HepG2 (cell line): Measurements from ENCODE around the gene AP3D1. TPM values are rescaled to one million over a fixed set of nuclear protein-coding genes. Genes with fewer than 3 reads are reported as not detected.

Source experiments
- ARID2 ChIP-seq: sonication (generic); formaldehyde crosslinking; IDR thresholded peaks from 2 replicates; pipeline ENCODE4 v1.8.1; 2022; ENCODE audit warnings: mild to moderate bottlenecking, missing genetic modification reagents, borderline replicate concordance
- ATF7 ChIP-seq, 2 experiments: fragments of 450-650 bp in 1 of 2; sonication (generic) in 1 of 2; formaldehyde crosslinking in 1 of 2; IDR thresholded peaks; 2 replicates each; pipeline versions ENCODE4 v1.4.0 to v1.6.1; 2016 to 2020; ENCODE audit warnings: antibody characterized with exemption in 1 of 2, mild to moderate bottlenecking in 1 of 2, missing genetic modification reagents in 1 of 2
- DMTF1 ChIP-seq: sonication (generic); formaldehyde crosslinking; IDR thresholded peaks from 2 replicates; pipeline ENCODE4 v1.4.0; 2020; ENCODE audit warnings: mild to moderate bottlenecking, missing genetic modification reagents
- FOXM1 ChIP-seq: sonication (generic); formaldehyde crosslinking; IDR thresholded peaks from 2 replicates; pipeline ENCODE4 v1.5.0; 2020; ENCODE audit warnings: missing genetic modification reagents
- HDAC2 ChIP-seq: sonication (generic); formaldehyde crosslinking; IDR thresholded peaks from 2 replicates; pipeline ENCODE4 v1.4.0; 2020; ENCODE audit warnings: missing genetic modification reagents
- MAFG ChIP-seq: sonication (generic); formaldehyde crosslinking; IDR thresholded peaks from 2 replicates; pipeline ENCODE4 v1.5.1; 2020; ENCODE audit warnings: mild to moderate bottlenecking, missing genetic modification reagents
- MATR3 ChIP-seq: sonication (generic); formaldehyde crosslinking; IDR thresholded peaks from 2 replicates; pipeline ENCODE4 v1.4.0; 2020; ENCODE audit warnings: missing genetic modification reagents
- MYC ChIP-seq: sonication (generic); formaldehyde crosslinking; IDR thresholded peaks from 2 replicates; pipeline ENCODE4 v1.9.0; 2021; ENCODE audit warnings: missing genetic modification reagents, borderline replicate concordance
- NCOA2 ChIP-seq: sonication (generic); formaldehyde crosslinking; IDR thresholded peaks from 2 replicates; pipeline ENCODE4 v1.8.0; 2022; ENCODE audit warnings: inconsistent platforms
- NFE2L2 ChIP-seq: fragments of 150-350 bp; IDR thresholded peaks from 2 replicates; pipeline ENCODE4 v1.6.1; 2014; ENCODE audit warnings: low read length
- RELA ChIP-seq: sonication (generic); formaldehyde crosslinking; IDR thresholded peaks from 2 replicates; pipeline ENCODE4 v1.4.0; 2020; ENCODE audit warnings: missing genetic modification reagents
- SP1 ChIP-seq, 2 experiments: fragments of 450-650 bp in 1 of 2; sonication (generic) in 1 of 2; formaldehyde crosslinking in 1 of 2; IDR thresholded peaks; 2 replicates each; pipeline versions ENCODE4 v1.4.0 to v1.6.1; 2016 to 2020; ENCODE audit warnings: missing genetic modification reagents in 1 of 2
- SUZ12 ChIP-seq: fragments of 150-350 bp; IDR thresholded peaks from 2 replicates; pipeline ENCODE4 v1.6.1; 2014; ENCODE audit warnings: low read depth, low read length
- ZBTB3 ChIP-seq: sonication (generic); formaldehyde crosslinking; IDR thresholded peaks from 2 replicates; pipeline ENCODE4 v1.4.0; 2020; ENCODE audit warnings: low read depth, mild to moderate bottlenecking, moderate library complexity, missing genetic modification reagents, borderline replicate concordance
- ZMAT3 ChIP-seq: sonication (generic); formaldehyde crosslinking; conservative IDR thresholded peaks from 2 replicates; pipeline ENCODE4 v1.7.0; 2021; ENCODE audit warnings: missing genetic modification reagents
- ZNF180 ChIP-seq: sonication (generic); formaldehyde crosslinking; IDR thresholded peaks from 2 replicates; pipeline ENCODE4 v1.4.0; 2020; ENCODE audit warnings: low read depth, missing genetic modification reagents, borderline replicate concordance
- ZNF331 ChIP-seq: sonication (generic); formaldehyde crosslinking; IDR thresholded peaks from 2 replicates; pipeline ENCODE4 v1.4.0; 2020; ENCODE audit warnings: missing genetic modification reagents
- ZNF441 ChIP-seq: sonication (generic); formaldehyde crosslinking; IDR thresholded peaks from 2 replicates; pipeline ENCODE4 v1.7.0; 2021; ENCODE audit warnings: missing genetic modification reagents, borderline replicate concordance
- ZNF446 ChIP-seq: sonication (generic); formaldehyde crosslinking; IDR thresholded peaks from 2 replicates; pipeline ENCODE4 v1.5.0; 2020; ENCODE audit warnings: mild to moderate bottlenecking, missing genetic modification reagents
- ZNF567 ChIP-seq: sonication (generic); formaldehyde crosslinking; IDR thresholded peaks from 2 replicates; pipeline ENCODE4 v1.8.1; 2023; ENCODE audit warnings: mild to moderate bottlenecking, missing genetic modification reagents, borderline replicate concordance
- ZNF639 ChIP-seq: conservative IDR thresholded peaks from 2 replicates; pipeline ENCODE4 v1.6.1; 2018; ENCODE audit warnings: missing genetic modification reagents
- ZZZ3 ChIP-seq: sonication (generic); formaldehyde crosslinking; IDR thresholded peaks from 2 replicates; pipeline ENCODE4 v1.4.0; 2020; ENCODE audit warnings: missing genetic modification reagents, mild to moderate bottlenecking, borderline replicate concordance
- polyA plus RNA-seq, 8 experiments: library from polyadenylated mRNA; depleted of rRNA in 3 of 8; stranded (reverse) in 7 of 8; unstranded in 1 of 8; fragments of >200 nt; fragmentation: Illumina TruSeq in 4 of 8; extraction: Trizol in 4 of 8; gene quantifications; 2 replicates each; pipeline versions ENCODE4 v1.2.1 to v1.2.3, GENCODE V29; 2011 to 2016; ENCODE audit warnings: low read depth in 4 of 8, missing spikeins in 1 of 8, mixed read lengths in 1 of 8; ENCODE audit not compliant: insufficient read depth in 1 of 8
- total RNA-seq, 5 experiments: library from RNA; depleted of rRNA; stranded (reverse); fragments of >200 nt; fragmentation: Illumina TruSeq; extraction: Trizol; gene quantifications; 2 replicates each; pipeline ENCODE4 v1.2.3, GENCODE V29; 2016; ENCODE audit warnings: low read depth in 1 of 5
- TF ChIP-seq, protein P1 (sequence below): sonication (generic); formaldehyde crosslinking; IDR thresholded peaks from 2 replicates; pipeline ENCODE4 v1.9.0; 2021; ENCODE audit warnings: missing genetic modification reagents, mild to moderate bottlenecking, borderline replicate concordance
- TF ChIP-seq, protein P2 (sequence below): sonication (generic); formaldehyde crosslinking; IDR thresholded peaks from 2 replicates; pipeline ENCODE4 v1.8.1; 2022; ENCODE audit warnings: mild to moderate bottlenecking, missing genetic modification reagents

The AP3D1 gene
- total and polyA plus RNA-seq, 2 of the 13 experiments (the other 11 are each of a cell fraction or from before 2014, with no cell fraction given): 68.0 to 82.6 TPM

- TF ChIP-seq ZNF567 (CRISPR knock-in tag) (no peak; the same call in 1 of the 2 replicates), NFE2L2 (no peak), SUZ12 (no peak), HDAC2 (CRISPR knock-in tag) (no peak; the same call in none of the 2 replicates), MAFG (CRISPR knock-in tag) (no peak), NCOA2 (CRISPR knock-in tag) (peak; percentile 59; the same call in 1 of the 2 replicates), DMTF1 (CRISPR knock-in tag) (no peak), ZMAT3 (CRISPR knock-in tag) (0 out of 2 replicates have a peak, but pooled peaks have one; percentile 20), MYC (CRISPR knock-in tag) (peak; percentile 95), ZBTB3 (CRISPR knock-in tag) (no peak; the same call in 1 of the 2 replicates), ZNF180 (CRISPR knock-in tag) (no peak), SP1 (IDR thresholded peaks at IDR 0.05) (no peak), SP1 (CRISPR knock-in tag; IDR thresholded peaks at IDR 0.05) (peak; percentile 60), ZNF639 (CRISPR knock-in tag) (no peak; the same call in 1 of the 2 replicates), ARID2 (peak; percentile 70; the same call in 1 of the 2 replicates), RELA (peak; percentile 49; the same call in 1 of the 2 replicates), ZNF331 (CRISPR knock-in tag) (no peak), ZNF446 (CRISPR knock-in tag) (0 out of 2 replicates have a peak, but pooled peaks have one; percentile 50), FOXM1 (no peak), MATR3 (CRISPR knock-in tag) (no peak), ATF7 (IDR thresholded peaks at IDR 0.05) (no peak), ATF7 (CRISPR knock-in tag; IDR thresholded peaks at IDR 0.05) (no peak; the same call in 1 of the 2 replicates), ZZZ3 (CRISPR knock-in tag) (peak; percentile 79), ZNF441 (CRISPR knock-in tag) (no peak; the same call in 1 of the 2 replicates)
- TF ChIP-seq, protein P1, sequence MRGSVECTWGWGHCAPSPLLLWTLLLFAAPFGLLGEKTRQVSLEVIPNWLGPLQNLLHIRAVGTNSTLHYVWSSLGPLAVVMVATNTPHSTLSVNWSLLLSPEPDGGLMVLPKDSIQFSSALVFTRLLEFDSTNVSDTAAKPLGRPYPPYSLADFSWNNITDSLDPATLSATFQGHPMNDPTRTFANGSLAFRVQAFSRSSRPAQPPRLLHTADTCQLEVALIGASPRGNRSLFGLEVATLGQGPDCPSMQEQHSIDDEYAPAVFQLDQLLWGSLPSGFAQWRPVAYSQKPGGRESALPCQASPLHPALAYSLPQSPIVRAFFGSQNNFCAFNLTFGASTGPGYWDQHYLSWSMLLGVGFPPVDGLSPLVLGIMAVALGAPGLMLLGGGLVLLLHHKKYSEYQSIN (CRISPR knock-in tag): no peak
- TF ChIP-seq, protein P2, sequence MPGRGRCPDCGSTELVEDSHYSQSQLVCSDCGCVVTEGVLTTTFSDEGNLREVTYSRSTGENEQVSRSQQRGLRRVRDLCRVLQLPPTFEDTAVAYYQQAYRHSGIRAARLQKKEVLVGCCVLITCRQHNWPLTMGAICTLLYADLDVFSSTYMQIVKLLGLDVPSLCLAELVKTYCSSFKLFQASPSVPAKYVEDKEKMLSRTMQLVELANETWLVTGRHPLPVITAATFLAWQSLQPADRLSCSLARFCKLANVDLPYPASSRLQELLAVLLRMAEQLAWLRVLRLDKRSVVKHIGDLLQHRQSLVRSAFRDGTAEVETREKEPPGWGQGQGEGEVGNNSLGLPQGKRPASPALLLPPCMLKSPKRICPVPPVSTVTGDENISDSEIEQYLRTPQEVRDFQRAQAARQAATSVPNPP: no peak
Measured at GRCh38 chr19:2059422-2060201, 91.8 kb downstream of the AP3D1 start (continued).
